GM18867 (cell line): ENCODE data around the gene BAD.

Experiments
- ATAC-seq: cut with Tn5 transposase; IDR thresholded peaks from one replicate; pipeline ENCODE4 v1.9.1; 2021; ENCODE audit warnings: mild to moderate bottlenecking, moderate library complexity; ENCODE audit not compliant: unreplicated experiment

The BAD gene

GRCh38 chr11:64297699-64298358 lies 13.4 kb upstream of the BAD start:
- no peak for ATAC-seq

DNA sequence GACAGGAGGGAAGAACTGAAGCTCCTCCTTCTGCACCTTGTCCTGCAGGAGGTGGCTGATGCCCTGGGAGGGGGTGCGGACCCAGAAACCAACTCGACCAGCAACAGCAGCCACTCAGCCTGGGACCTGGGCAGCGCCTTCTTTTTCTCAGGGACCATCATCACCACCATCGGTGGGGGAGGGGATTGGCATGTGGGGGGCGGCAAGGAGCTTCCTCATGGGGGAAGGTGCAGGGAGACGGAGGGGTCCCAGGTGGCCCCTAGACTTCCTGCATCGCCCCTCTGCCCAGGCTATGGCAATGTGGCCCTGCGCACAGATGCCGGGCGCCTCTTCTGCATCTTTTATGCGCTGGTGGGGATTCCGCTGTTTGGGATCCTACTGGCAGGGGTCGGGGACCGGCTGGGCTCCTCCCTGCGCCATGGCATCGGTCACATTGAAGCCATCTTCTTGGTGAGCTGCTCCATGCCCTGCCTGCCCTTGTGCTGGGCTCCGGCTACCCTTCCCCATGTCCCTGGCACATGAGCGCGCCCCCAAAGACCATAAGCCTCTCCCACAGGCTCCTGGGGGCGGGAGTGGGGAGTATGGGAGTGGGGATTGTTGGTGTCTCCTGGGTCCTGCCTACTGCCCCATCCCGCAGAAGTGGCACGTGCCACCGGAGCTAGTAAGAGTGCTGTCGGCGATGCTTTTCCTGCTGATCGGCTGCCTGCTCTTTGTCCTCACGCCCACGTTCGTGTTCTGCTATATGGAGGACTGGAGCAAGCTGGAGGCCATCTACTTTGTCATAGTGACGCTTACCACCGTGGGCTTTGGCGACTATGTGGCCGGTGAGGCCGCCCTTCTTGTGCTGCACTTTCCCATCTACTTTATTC lies 12.6 kb upstream of the BAD start:
- ATAC-seq = no peak

- ATAC-seq = no peak
These were observed 11.8 kb upstream of the BAD start for GRCh38 chr11:64296236-64296635.

GRCh38 chr11:64295760-64296159 lies 11.3 kb upstream of the BAD start:
- ATAC-seq = no peak

GRCh38 chr11:64294774-64295173 lies 10.3 kb upstream of the BAD start:
- ATAC-seq = no peak

DNA sequence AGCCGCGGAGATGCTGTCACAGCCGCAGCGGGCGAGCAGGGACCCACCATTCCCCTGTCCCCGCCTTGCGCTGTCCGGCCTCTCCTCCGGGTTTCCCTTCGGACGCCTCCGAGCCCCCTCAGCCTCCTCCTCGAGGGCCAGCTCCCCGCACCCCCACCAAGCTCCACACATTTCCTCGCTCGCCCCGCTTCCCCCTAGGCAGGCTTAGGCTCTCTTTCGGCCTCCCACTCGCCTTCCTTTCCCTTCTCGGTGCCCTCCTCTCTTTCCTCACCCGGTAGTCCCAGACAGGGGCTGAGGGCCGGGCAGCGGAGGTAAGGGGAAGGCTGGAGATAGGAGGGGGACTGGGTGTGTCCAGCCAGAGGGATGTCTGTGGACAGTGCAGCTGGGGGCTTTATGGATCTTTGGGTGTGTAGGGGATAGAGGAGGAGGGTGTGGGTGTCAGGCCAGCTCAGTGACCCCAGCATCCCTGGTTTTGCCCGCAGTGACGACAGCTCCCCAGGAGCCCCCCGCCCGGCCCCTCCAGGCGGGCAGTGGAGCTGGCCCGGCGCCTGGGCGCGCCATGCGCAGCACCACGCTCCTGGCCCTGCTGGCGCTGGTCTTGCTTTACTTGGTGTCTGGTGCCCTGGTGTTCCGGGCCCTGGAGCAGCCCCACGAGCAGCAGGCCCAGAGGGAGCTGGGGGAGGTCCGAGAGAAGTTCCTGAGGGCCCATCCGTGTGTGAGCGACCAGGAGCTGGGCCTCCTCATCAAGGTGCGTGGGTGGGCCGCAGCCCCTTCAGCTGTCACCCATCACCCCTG lies 8.2 kb upstream of the BAD start:
- no peak for ATAC-seq

GRCh38 chr11:64291752-64292459 lies 7.4 kb upstream of the BAD start:
- no peak for ATAC-seq

GRCh38 chr11:64291262-64291751 lies 6.8 kb upstream of the BAD start, which contains the start of gene KCNK4:
Gene KCNK4, plus strand, starts transcription at chr11:64291302. Its CDS starts 1,717 bp downstream, at chr11:64293019.
- ATAC-seq = no peak

GRCh38 chr11:64290352-64291261 lies 6.1 kb upstream of the BAD start:
- ATAC-seq = no peak

DNA sequence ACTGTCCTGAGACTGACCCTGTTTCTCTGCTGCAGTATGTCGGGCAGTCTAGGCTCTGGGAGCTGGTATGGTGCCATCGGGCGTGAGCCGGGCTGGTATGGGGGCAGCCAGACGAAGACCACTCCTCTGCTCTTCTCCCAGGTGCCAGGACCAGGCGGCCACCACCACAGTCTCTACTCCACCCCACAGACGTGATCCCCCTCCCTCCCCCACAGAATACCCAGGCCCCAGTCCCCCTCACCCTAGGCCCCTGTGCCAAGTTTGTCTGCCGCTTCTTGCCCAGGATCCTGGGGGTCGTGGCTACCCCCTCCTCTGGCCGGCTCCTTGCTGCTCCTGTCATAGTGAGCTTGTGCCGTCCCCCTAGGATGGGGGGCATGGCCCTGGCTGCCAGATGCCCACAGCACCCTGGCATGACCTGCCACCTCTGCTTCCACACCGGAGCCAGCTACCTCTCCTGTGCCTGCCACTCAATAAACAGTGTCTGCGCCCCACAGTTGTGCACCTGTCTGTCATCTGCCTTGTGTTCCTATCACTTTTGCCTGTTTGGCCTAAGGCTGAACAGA lies 4.6 kb upstream of the BAD start:
- no peak for ATAC-seq

GRCh38 chr11:64288353-64288750 lies 3.9 kb upstream of the BAD start:
- ATAC-seq = no peak

- no peak for ATAC-seq
These were observed 3.3 kb upstream of the BAD start for GRCh38 chr11:64287676-64288352.

GRCh38 chr11:64286801-64287159 lies 2.3 kb upstream of the BAD start:
- no peak for ATAC-seq

- peak; percentile 0 for ATAC-seq
These were observed 1.7 kb upstream of the BAD start for GRCh38 chr11:64285885-64286800.

- peak; percentile 61 for ATAC-seq
These were observed 758 bp upstream of the BAD start, which contains the start of gene GPR137 for GRCh38 chr11:64284962-64285884. Gene GPR137, plus strand, starts transcription at chr11:64285848. Its CDS starts 677 bp downstream, at chr11:64286525.

DNA sequence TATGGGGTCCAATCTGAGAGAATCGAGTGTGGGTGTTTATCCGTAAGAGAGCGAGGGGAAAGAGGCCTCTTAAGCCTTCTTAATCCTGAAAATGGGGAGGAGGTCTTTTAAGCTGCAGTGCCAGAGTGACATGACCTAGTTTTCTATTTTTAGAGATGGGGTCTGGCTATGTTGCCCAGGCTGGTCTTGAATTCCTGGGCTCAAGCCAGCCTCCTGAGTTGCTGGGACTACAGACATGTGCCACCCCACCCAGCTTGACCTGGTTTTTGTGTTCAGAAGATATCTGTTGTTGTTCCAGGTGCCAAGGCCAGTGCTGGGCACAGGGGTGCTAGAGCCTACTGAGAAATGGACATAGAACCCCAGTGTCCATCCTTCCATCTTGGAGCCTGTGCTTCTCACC lies 1.4 kb downstream of the BAD start:
- ATAC-seq = no peak
